Dedifferentiated amniotic fluid mesenchymal stem cell (primary cell): ENCODE results near the gene MYO16.

Experiments
- DNase-seq: peaks from one replicate; pipeline ENCODE4 v3.0.0-alpha.2; 2016; ENCODE audit errors: extremely low spot score

MYO16 gene

GRCh38 chr13:108629181-108629752, at the start of gene MYO16:
MYO16 (plus strand) TSS chr13:108629611; CDS start chr13:108629845, 234 bp downstream.
- no peak for DNase-seq

- no peak for DNase-seq
Observed at GRCh38 chr13:108586826-108587225, 42.6 kb upstream of the MYO16 start.

GRCh38 chr13:108588516-108588915, 40.9 kb upstream of the MYO16 start:
- DNase-seq, result no peak

GRCh38 chr13:108594153-108594552, 35.3 kb upstream of the MYO16 start:
- DNase-seq, result no peak

GRCh38 chr13:108595436-108596274, 33.8 kb upstream of the MYO16 start:
- DNase-seq, result no peak

GRCh38 chr13:108597943-108598342, 31.5 kb upstream of the MYO16 start:
- no peak for DNase-seq

- no peak for DNase-seq
Observed at GRCh38 chr13:108606424-108606823, 23.0 kb upstream of the MYO16 start.

- peak; percentile 19 for DNase-seq
Observed at GRCh38 chr13:108609353-108609752, 20.1 kb upstream of the MYO16 start.

GRCh38 chr13:108610507-108610906, 18.9 kb upstream of the MYO16 start:
- no peak for DNase-seq

- no peak for DNase-seq
Observed at GRCh38 chr13:108615241-108615640, 14.2 kb upstream of the MYO16 start.

- DNase-seq, result no peak
Observed at GRCh38 chr13:108618233-108618632, 11.2 kb upstream of the MYO16 start.

- DNase-seq, result no peak
Observed at GRCh38 chr13:108621462-108621861, 7.9 kb upstream of the MYO16 start.

GRCh38 chr13:108624108-108624507, 5.3 kb upstream of the MYO16 start:
- DNase-seq, result no peak

- no peak for DNase-seq
Observed at GRCh38 chr13:108624979-108625378, 4.4 kb upstream of the MYO16 start.

GRCh38 chr13:108629988-108630387, 577 bp downstream of the MYO16 start:
- no peak for DNase-seq

- DNase-seq, result no peak
Observed at GRCh38 chr13:108632649-108633167, 3.3 kb downstream of the MYO16 start.

GRCh38 chr13:108638901-108639300, 9.5 kb downstream of the MYO16 start:
- no peak for DNase-seq

- no peak for DNase-seq
Observed at GRCh38 chr13:108643646-108644353, 14.4 kb downstream of the MYO16 start.

GRCh38 chr13:108645376-108645775, 16.0 kb downstream of the MYO16 start:
- DNase-seq, result no peak

GRCh38 chr13:108650271-108650670, 20.9 kb downstream of the MYO16 start:
- no peak for DNase-seq

- DNase-seq, result no peak
Observed at GRCh38 chr13:108656742-108657141, 27.3 kb downstream of the MYO16 start.

GRCh38 chr13:108657519-108657918, 28.1 kb downstream of the MYO16 start:
- DNase-seq, result no peak

GRCh38 chr13:108662528-108662927, 33.1 kb downstream of the MYO16 start:
- DNase-seq, result no peak
